Fibroblast of lung (primary cell): ENCODE data around the gene INSYN1.

Experiments used
- EZH2 ChIP-seq: IDR thresholded peaks from 2 replicates; pipeline ENCODE4 v1.5.1; 2012; ENCODE audit warnings: low read length, control low read depth, mild to moderate bottlenecking; ENCODE audit errors: missing control alignments
- TF ChIP-seq, protein P1 (sequence below), 2 donors: IDR thresholded peaks in 1 of 2; conservative IDR thresholded peaks in 1 of 2; 1 replicate in 1 of 2; 2 replicates in 1 of 2; pipeline ENCODE4 v1.5.1; 2011 to 2012; ENCODE audit warnings: low read length in 2 of 2, control low read depth in 1 of 2, inconsistent platforms in 1 of 2, low read depth in 1 of 2, mild to moderate bottlenecking in 1 of 2

DNA sequence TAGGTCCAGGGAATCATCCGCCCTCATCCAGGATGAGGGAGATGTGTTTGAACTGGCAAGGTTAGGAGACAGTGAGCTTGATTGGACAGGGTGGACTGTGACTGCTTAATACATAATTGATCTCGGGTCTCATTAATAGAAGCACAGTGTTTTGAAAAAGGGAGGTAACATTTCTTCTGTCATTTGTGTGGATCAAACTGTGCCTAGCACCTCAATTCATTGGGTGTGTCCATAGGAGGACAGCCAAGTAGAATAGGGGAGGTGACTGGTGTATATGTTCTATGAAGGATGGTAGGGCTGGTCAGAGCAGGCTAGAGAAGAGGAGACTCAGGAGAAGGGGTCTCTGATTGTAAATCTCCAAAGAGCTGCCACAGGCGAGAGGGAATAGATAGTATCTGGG is 2.8 kb upstream of the INSYN1 start:
- TF ChIP-seq, protein P1, sequence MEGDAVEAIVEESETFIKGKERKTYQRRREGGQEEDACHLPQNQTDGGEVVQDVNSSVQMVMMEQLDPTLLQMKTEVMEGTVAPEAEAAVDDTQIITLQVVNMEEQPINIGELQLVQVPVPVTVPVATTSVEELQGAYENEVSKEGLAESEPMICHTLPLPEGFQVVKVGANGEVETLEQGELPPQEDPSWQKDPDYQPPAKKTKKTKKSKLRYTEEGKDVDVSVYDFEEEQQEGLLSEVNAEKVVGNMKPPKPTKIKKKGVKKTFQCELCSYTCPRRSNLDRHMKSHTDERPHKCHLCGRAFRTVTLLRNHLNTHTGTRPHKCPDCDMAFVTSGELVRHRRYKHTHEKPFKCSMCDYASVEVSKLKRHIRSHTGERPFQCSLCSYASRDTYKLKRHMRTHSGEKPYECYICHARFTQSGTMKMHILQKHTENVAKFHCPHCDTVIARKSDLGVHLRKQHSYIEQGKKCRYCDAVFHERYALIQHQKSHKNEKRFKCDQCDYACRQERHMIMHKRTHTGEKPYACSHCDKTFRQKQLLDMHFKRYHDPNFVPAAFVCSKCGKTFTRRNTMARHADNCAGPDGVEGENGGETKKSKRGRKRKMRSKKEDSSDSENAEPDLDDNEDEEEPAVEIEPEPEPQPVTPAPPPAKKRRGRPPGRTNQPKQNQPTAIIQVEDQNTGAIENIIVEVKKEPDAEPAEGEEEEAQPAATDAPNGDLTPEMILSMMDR (conservative IDR thresholded peaks at IDR 0.05 in 1 of 2, IDR thresholded peaks at IDR 0.05 in 1 of 2; ENCODE audit: low read depth in 1 of 2, low read length in 2 of 2): no peak
- TF ChIP-seq EZH2: no peak
